A673 (cell line): ENCODE results near the gene CCDC126. TPM values are rescaled to one million over a fixed set of nuclear protein-coding genes. Genes with fewer than 3 reads are reported as not detected.

Experiments
- BruUV-seq: library from RNA; stranded (reverse); fragments of 400-500 nt; replicated peaks from 2 replicates; lab custom pipeline; 2021; lab: Mats Ljungman, UMichigan
- CTCF ChIA-PET: fragments of 300-600 bp; sonication (Branson Sonifier 250); formaldehyde crosslinking; loops from one replicate; lab custom pipeline; 2022; ENCODE audit warnings: antibody characterized with exemption; lab: Charles Lee
- POLR2A ChIA-PET: fragments of 300-600 bp; sonication (Branson Sonifier 250); formaldehyde crosslinking; loops from one replicate; lab custom pipeline; 2022; ENCODE audit warnings: antibody characterized with exemption; ENCODE audit not compliant: low non-redundant PET; lab: Charles Lee
- DNase-seq: peaks from one replicate; pipeline ENCODE4 v3.0.0-alpha.2; 2015; ENCODE audit warnings: low spot score
- H3K27ac ChIP-seq: fragments of 200-600 bp; sonication (generic); 2 replicates; pipeline ENCODE4 v1.5.1; 2016; ENCODE audit warnings: mixed run types, low read depth, mild to moderate bottlenecking, mixed read lengths, antibody characterized with exemption, low read length; ENCODE audit not compliant: poor library complexity, severe bottlenecking
- H3K27me3 ChIP-seq: fragments of 200-600 bp; sonication (generic); replicated peaks from 2 replicates; pipeline ENCODE4 v1.6.1; 2017; ENCODE audit warnings: mixed run types, low read depth, mild to moderate bottlenecking, mixed read lengths, antibody characterized with exemption, low read length; ENCODE audit not compliant: insufficient read depth, poor library complexity
- H3K36me3 ChIP-seq: fragments of 200-600 bp; sonication (generic); 2 replicates; pipeline ENCODE4 v1.6.1; 2016; ENCODE audit warnings: mixed run types, mild to moderate bottlenecking, mixed read lengths, antibody characterized with exemption, low read length; ENCODE audit not compliant: insufficient read depth, poor library complexity, severe bottlenecking
- H3K4me1 ChIP-seq: fragments of 200-600 bp; sonication (generic); 2 replicates; pipeline ENCODE4 v1.6.1; 2017; ENCODE audit warnings: mixed run types, mild to moderate bottlenecking, mixed read lengths, antibody characterized with exemption, low read length; ENCODE audit not compliant: insufficient read depth, poor library complexity, severe bottlenecking
- H3K4me3 ChIP-seq: fragments of 200-600 bp; sonication (generic); 2 replicates; pipeline ENCODE4 v1.5.1; 2016; ENCODE audit warnings: low read depth, mixed run types, mild to moderate bottlenecking, mixed read lengths, low read length; ENCODE audit not compliant: poor library complexity, severe bottlenecking
- H3K9me3 ChIP-seq: fragments of 200-600 bp; sonication (generic); 2 replicates; pipeline ENCODE4 v1.6.1; 2016; ENCODE audit warnings: mixed run types, low read depth, mild to moderate bottlenecking, mixed read lengths, antibody characterized with exemption, low read length; ENCODE audit not compliant: poor library complexity, severe bottlenecking
- CTCF ChIP-seq: fragments of 300-800, 200-600 bp; sonication (generic); conservative IDR thresholded peaks from 2 replicates; pipeline ENCODE4 v1.5.1; 2017; ENCODE audit warnings: low read depth, mild to moderate bottlenecking, antibody characterized with exemption, low read length, moderate library complexity, mixed read lengths
- EZH2 ChIP-seq: fragments of 200-600 bp; sonication (generic); IDR thresholded peaks from 2 replicates; pipeline ENCODE4 v1.6.1; 2017; ENCODE audit warnings: borderline replicate concordance, low read depth, mild to moderate bottlenecking, mixed read lengths, antibody characterized with exemption, low read length; ENCODE audit not compliant: poor library complexity, severe bottlenecking
- intact Hi-C: fragments of 100-400 bp; cut with micrococcal nuclease; formaldehyde crosslinking; loops from one replicate; pipeline ENCODE4 v1.10.0; 2022; ENCODE audit not compliant: unreplicated experiment
- total RNA-seq: library from RNA; stranded (reverse); gene quantifications from 2 replicates; pipeline ENCODE4 v1.2.3, GENCODE V29; 2021

The CCDC126 gene
- total RNA-seq, 1 experiment from 2014 or later = 7.4 TPM

- ChIA-PET POLR2A (no interaction called here), CTCF (no interaction called here)
- no peak for TF ChIP-seq EZH2
- no peak for TF ChIP-seq CTCF
- Histone ChIP-seq H3K36me3 (no peaks in the 10 kb centered on the region), H3K4me3 (no peak overlapping the region), H3K9me3 (peaks cover 15% of the 10 kb centered on the region), H3K27ac (no peak overlapping the region), H3K27me3 (no peaks in the 10 kb centered on the region), H3K4me1 (no peaks in the 10 kb centered on the region)
- BruUV-seq = no TSS peak
- DNase-seq = no peak
- intact Hi-C loops = no loop called here
Observed at GRCh38 chr7:23658831-23659427, 61.7 kb downstream of the CCDC126 start.

- Histone ChIP-seq H3K27me3 (no peaks in the 10 kb centered on the region), H3K36me3 (no peaks in the 10 kb centered on the region), H3K4me3 (no peak overlapping the region), H3K27ac (no peak overlapping the region), H3K4me1 (no peaks in the 10 kb centered on the region), H3K9me3 (peaks cover 7% of the 10 kb centered on the region)
- TF ChIP-seq EZH2 = no peak
- TF ChIP-seq CTCF = no peak
- BruUV-seq = no TSS peak
- POLR2A ChIA-PET = no interaction called here
- intact Hi-C loops = no loop called here
- DNase-seq = no peak
- CTCF ChIA-PET = no interaction called here
Observed at GRCh38 chr7:23661385-23661784, 64.2 kb downstream of the CCDC126 start.

- ChIA-PET CTCF (no interaction called here), POLR2A (no interaction called here)
- Histone ChIP-seq H3K36me3 (no peaks in the 10 kb centered on the region), H3K4me1 (no peaks in the 10 kb centered on the region), H3K4me3 (no peak overlapping the region), H3K9me3 (peaks cover 7% of the 10 kb centered on the region), H3K27me3 (no peaks in the 10 kb centered on the region), H3K27ac (no peak overlapping the region)
- no peak for TF ChIP-seq CTCF
- no peak for TF ChIP-seq EZH2
- intact Hi-C loops = no loop called here
- DNase-seq = no peak
- BruUV-seq = no TSS peak
Observed at GRCh38 chr7:23662124-23662983, 65.2 kb downstream of the CCDC126 start.
